BLaER1 treated with 17β-estradiol and CSF1 and Interleukin-3, amounts not matched to agents 10 nM and 100 nM (cell line): Measurements from ENCODE around the gene ECM2.

Experiments
- H3K27ac ChIP-seq, 11 experiments: shearing (Covaris generic); formaldehyde crosslinking; 2 replicates each; pipeline ENCODE4 v1.8.1; 2022
- H3K27me3 ChIP-seq, 11 experiments: shearing (Covaris generic); formaldehyde crosslinking; 2 replicates each; pipeline ENCODE4 v1.8.1; 2022
- H3K36me3 ChIP-seq, 11 experiments: shearing (Covaris generic); formaldehyde crosslinking; 2 replicates each; pipeline ENCODE4 v1.8.1; 2022
- H3K4me1 ChIP-seq, 10 experiments: shearing (Covaris generic); formaldehyde crosslinking; 2 replicates each; pipeline ENCODE4 v1.8.1; 2022
- H3K4me2 ChIP-seq, 11 experiments: shearing (Covaris generic); formaldehyde crosslinking; 2 replicates each; pipeline ENCODE4 v1.8.1; 2022
- H3K4me3 ChIP-seq, 10 experiments: shearing (Covaris generic); formaldehyde crosslinking; 2 replicates each; pipeline ENCODE4 v1.8.1; 2022
- H3K9ac ChIP-seq, 11 experiments: shearing (Covaris generic); formaldehyde crosslinking; 2 replicates each; pipeline ENCODE4 v1.8.1; 2022
- H3K9me3 ChIP-seq, 11 experiments: shearing (Covaris generic); formaldehyde crosslinking; replicated peaks in 1 of 11; 2 replicates each; pipeline ENCODE4 v1.8.1; 2022
- H4K20me1 ChIP-seq, 11 experiments: shearing (Covaris generic); formaldehyde crosslinking; 2 replicates each; pipeline ENCODE4 v1.8.1; 2022
- Cebpa-rat ChIP-seq, 11 experiments: shearing (Covaris generic); IDR thresholded peaks; 2 replicates each; pipeline ENCODE4 v1.8.1; 2022

The ECM2 gene

DNA sequence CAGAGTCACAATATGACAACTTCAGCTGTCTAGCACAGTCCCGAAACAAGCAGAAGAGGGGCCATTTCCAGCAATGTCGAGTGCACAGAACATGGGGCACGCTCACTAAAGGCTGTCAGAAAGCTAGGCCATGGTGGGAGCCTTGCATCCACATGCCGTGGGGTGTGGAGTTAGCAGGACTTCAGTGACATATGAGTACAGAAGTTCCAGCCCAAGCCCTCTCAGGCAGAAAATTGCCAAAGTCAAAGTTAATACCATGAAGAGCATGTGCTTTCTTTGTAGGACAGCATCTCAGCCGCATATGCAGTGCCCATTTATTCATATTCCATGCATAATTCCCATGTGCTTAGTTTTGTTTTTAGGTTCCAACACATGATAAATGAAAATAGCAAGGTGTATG lies 26.7 kb downstream of the ECM2 start:
- peaks cover 0 to 6% (median 0%) of the 10 kb centered on the region in 11 experiments; a peak in 1 of 22 replicates for H3K36me3 ChIP-seq
- no peak overlapping the region for H3K9ac ChIP-seq
- H3K9me3 ChIP-seq: no peaks in the 10 kb centered on the region
- no peak overlapping the region for H3K4me2 ChIP-seq
- no peak overlapping the region for H3K27ac ChIP-seq
- TF ChIP-seq Cebpa-rat (IDR thresholded peaks at IDR 0.05): no peak
- H3K27me3 ChIP-seq: no peaks in the 10 kb centered on the region
- peaks cover 22 to 37% (median 28%) of the 10 kb centered on the region in 10 experiments for H3K4me1 ChIP-seq
- H4K20me1 ChIP-seq: no peaks in the 10 kb centered on the region
- H3K4me3 ChIP-seq: no peak overlapping the region

DNA sequence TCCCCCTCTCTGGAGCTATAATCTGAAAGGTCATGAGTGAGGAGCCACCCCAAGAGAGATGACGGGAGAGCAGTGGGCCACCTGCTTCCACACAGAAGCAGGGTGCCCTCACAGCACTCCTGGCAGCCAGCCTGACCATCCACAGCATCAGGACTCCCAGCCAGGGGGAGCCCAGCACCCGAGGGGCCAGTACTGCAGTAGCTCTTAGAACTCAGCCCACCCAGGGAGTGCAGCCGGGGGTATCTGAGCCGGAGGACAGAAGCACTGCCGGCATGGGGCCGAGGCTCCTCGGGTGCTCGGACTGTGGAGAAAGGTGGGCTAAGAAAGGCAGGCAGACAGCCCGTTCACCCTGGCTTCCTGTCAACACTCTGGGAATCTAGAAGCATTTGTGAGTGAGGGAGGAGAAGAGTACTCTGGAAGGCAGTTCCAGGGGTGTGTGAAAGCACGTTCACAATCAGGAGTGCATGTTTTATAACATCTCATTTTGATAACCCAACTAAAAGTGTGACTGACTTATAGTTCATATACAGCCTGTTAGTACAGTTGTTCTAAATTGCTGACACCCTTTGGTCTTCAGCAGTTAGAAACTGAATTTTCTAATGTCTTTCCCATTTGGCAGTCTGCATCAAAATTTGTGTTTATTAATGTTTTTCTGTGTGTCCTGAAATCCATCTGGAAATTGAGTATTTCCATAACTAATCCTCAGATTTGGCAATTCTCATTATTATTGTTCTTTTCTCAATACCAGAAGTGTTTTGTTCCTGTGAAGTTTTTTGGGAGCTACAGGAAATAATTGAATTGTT lies 27.6 kb downstream of the ECM2 start:
- peaks cover 0 to 6% (median 0%) of the 10 kb centered on the region in 11 experiments; a peak in 1 of 22 replicates for H3K36me3 ChIP-seq
- no peaks in the 10 kb centered on the region for H3K9me3 ChIP-seq
- peaks cover 18 to 37% (median 25%) of the 10 kb centered on the region in 10 experiments for H3K4me1 ChIP-seq
- H3K27ac ChIP-seq: no peak overlapping the region
- H4K20me1 ChIP-seq: no peaks in the 10 kb centered on the region
- no peak overlapping the region for H3K9ac ChIP-seq
- no peak overlapping the region for H3K4me2 ChIP-seq
- TF ChIP-seq Cebpa-rat (IDR thresholded peaks at IDR 0.05): no peak
- no peak overlapping the region for H3K4me3 ChIP-seq
- no peaks in the 10 kb centered on the region for H3K27me3 ChIP-seq

DNA sequence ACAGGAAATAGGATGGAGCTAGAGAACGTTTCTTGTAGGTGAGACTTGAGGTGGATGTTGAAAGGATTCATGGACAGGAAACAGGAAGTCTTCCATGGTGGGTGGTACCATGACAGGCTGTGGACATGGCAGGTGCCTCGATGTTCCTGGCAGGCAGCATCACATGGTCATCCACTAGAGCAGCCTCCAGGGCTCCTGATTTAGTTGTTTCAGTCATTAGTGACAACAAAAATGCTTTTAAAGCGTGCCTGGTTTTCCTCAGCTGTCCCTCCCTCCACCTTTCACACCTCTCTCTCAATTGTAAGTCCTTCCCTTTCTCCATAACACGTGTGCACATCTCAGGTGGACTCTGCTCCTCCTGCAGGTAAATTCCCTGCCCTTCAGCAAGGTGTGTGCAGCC lies 28.3 kb downstream of the ECM2 start:
- Histone ChIP-seq H3K27me3 (no peaks in the 10 kb centered on the region), H3K4me1 (peaks cover 11 to 37% (median 20%) of the 10 kb centered on the region in 10 experiments), H3K36me3 (peaks cover 0 to 6% (median 0%) of the 10 kb centered on the region in 11 experiments; a peak in 1 of 22 replicates), H3K27ac (no peak overlapping the region), H3K4me2 (peak overlapping the region in 1 of 11 experiments; percentile 15; a peak in 1 of 22 replicates), H3K9me3 (no peaks in the 10 kb centered on the region), H3K4me3 (no peak overlapping the region), H3K9ac (no peak overlapping the region), H4K20me1 (no peaks in the 10 kb centered on the region)
- no peak for TF ChIP-seq Cebpa-rat (IDR thresholded peaks at IDR 0.05)

DNA sequence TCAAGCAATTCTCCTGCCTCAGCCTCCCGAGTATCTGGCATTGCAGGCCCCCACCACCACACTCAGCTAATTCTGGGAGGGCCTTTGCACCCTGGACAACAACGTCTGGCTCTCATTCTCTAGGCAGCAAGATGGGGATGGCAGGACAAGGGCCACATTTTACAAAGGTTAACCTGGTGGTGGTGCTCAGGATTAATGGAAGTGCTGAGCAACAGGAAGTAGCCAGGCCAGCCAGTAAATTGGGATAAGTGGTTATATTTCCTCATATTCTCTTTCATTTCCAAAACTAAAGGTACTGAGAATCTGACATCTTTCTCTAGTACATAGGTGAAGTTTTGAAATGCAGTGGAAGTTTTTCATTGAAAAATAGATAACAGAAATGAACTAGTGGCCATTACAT lies 28.8 kb downstream of the ECM2 start:
- H3K27ac ChIP-seq: no peak overlapping the region

DNA sequence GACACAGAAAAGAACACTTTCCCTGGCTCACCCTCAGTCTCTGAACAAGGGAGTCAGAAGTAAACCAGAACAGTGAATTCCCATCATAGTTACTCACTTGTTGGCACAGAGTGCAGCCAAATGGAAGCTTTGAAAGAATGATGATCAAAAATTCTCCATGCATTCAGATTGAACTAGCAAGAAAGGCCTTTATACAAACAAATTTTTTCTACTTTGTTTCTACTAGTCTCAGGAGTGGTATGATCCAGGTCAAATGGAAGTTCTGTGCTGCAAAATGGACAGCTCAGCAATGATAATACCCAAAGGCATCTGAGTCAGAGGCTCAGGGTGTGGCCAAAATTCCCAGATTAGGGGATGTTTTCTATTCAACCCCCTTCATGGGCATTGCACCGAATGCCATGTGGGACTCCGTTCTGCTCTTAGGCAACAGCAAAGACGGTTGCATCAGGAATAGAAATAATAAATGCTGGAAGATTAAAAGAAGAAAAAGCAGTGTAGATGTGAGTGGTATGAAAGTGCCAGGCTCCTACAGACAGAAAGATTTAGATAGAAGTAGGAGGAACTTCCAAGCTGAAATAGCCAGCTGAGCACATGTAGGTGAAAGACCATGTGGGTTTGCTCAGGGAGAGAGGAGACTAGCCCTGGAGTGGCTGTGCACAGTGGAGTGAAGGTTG lies 29.5 kb downstream of the ECM2 start:
- no peak overlapping the region for H3K4me3 ChIP-seq
- no peak overlapping the region; a peak in 1 of 22 replicates for H3K4me2 ChIP-seq
- no peaks in the 10 kb centered on the region for H3K9me3 ChIP-seq
- no peaks in the 10 kb centered on the region for H4K20me1 ChIP-seq
- no peak overlapping the region for H3K27ac ChIP-seq
- H3K27me3 ChIP-seq: no peaks in the 10 kb centered on the region
- no peak for TF ChIP-seq Cebpa-rat (IDR thresholded peaks at IDR 0.05)
- no peak overlapping the region for H3K9ac ChIP-seq
- peaks cover 0 to 6% (median 0%) of the 10 kb centered on the region in 11 experiments; a peak in 2 of 22 replicates for H3K36me3 ChIP-seq
- H3K4me1 ChIP-seq: peaks cover 8 to 30% (median 20%) of the 10 kb centered on the region in 10 experiments

More for the DNA sequence above, 28.8 kb downstream of the ECM2 start:
- H3K9me3 ChIP-seq: no peaks in the 10 kb centered on the region
- no peak overlapping the region for H3K9ac ChIP-seq
- H4K20me1 ChIP-seq: no peaks in the 10 kb centered on the region
- H3K4me2 ChIP-seq: no peak overlapping the region
- no peak overlapping the region for H3K4me3 ChIP-seq
- H3K36me3 ChIP-seq: peaks cover 0 to 6% (median 0%) of the 10 kb centered on the region in 11 experiments; a peak in 1 of 22 replicates
- TF ChIP-seq Cebpa-rat (IDR thresholded peaks at IDR 0.05): no peak
- H3K4me1 ChIP-seq: peaks cover 8 to 36% (median 20%) of the 10 kb centered on the region in 10 experiments
- H3K27me3 ChIP-seq: no peaks in the 10 kb centered on the region

DNA sequence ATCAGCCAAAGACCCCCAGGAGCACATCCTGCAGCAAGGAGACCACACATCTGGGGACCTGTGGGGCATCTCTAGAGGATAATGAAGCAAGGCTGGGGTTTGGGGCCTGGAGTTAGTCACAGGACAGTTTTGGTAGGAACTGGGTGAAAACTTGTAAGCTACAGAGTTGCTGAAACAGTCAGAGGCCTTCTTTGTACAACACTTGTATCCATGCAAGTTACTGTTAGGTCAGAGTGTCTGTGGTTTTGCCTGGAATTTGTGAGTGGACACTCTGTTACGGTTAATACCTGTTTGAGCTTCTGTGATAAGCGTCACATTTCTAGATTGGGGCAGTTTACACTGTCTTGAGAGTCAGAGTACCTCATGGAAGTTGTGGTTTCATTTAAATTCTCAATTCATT lies 30.9 kb downstream of the ECM2 start:
- peaks cover 0 to 6% (median 0%) of the 10 kb centered on the region in 11 experiments; a peak in 2 of 22 replicates for H3K36me3 ChIP-seq
- H3K4me3 ChIP-seq: no peak overlapping the region
- no peaks in the 10 kb centered on the region for H4K20me1 ChIP-seq
- H3K4me2 ChIP-seq: no peak overlapping the region
- H3K27me3 ChIP-seq: no peaks in the 10 kb centered on the region
- H3K9ac ChIP-seq: no peak overlapping the region
- peaks cover 0 to 21% (median 10%) of the 10 kb centered on the region in 10 experiments; a peak in 7 of 20 replicates for H3K4me1 ChIP-seq
- H3K27ac ChIP-seq: no peak overlapping the region
- TF ChIP-seq Cebpa-rat (IDR thresholded peaks at IDR 0.05): no peak
- no peaks in the 10 kb centered on the region for H3K9me3 ChIP-seq

DNA sequence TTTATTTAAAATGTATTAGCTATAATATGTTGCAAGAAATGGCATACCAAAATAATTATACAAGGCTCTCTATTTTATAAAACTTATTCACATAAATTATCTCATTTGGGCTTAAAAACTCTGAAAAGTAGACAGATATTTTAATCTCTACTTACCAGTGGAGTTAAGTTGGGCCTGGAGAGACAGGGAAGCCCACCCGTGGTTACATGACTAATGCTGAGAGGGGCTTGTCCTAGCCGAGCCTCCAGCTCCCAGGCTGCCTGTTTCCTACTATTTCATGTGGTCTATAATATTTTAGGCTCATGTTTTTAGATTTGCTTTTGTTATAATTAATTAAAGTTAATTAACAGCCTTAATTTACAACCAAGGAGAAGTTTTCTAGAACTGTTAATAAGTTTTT lies 32.6 kb downstream of the ECM2 start:
- Histone ChIP-seq H3K36me3 (peaks cover 0 to 4% (median 0%) of the 10 kb centered on the region in 11 experiments; a peak in 2 of 22 replicates), H3K4me1 (peaks cover 0 to 21% (median 10%) of the 10 kb centered on the region in 10 experiments; a peak in 7 of 20 replicates), H3K4me3 (no peak overlapping the region), H3K9me3 (no peaks in the 10 kb centered on the region), H3K27me3 (no peaks in the 10 kb centered on the region), H3K4me2 (peak overlapping the region in 2 of 11 experiments; percentile 23 to 44; a peak in 1 of 22 replicates), H3K9ac (no peak overlapping the region), H4K20me1 (no peaks in the 10 kb centered on the region), H3K27ac (no peak overlapping the region)
- no peak for TF ChIP-seq Cebpa-rat (IDR thresholded peaks at IDR 0.05)

DNA sequence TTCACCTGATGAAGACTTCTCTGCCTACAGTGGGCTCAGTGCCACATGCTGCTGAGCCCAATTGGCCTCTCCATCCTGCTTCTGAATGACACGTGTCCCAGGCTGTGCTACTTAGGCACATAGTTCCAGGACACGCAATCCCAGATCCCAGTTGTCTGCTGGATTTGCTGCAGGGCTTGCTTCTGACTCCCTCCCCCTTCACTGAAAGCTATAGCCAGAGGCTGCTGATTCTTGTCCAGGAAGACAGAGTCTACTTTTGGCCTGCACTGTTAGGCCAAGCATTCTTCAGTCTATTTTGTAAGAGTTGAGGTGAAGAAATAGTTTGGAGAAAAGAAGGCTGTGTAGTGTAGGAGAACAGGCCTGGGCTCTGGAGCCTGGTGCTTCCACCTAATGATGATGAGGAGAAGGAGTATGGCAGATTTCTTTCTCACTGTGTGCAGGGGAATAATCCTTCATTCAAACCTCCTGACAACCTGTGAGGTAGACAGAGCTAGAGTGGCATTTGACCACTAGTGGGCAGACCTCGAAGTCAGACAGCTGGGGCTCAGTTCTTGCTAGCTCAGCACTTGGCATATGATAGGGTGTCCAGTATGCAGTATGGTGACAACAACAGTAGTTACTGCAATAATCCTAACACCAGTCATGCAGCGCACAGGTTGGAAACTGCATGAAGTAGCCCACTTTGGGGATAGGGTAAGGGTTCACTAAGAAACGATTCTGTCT lies 34.0 kb downstream of the ECM2 start:
- H3K36me3 ChIP-seq: no peaks in the 10 kb centered on the region; a peak in 2 of 22 replicates
- H4K20me1 ChIP-seq: no peaks in the 10 kb centered on the region
- no peak overlapping the region for H3K4me3 ChIP-seq
- no peaks in the 10 kb centered on the region for H3K9me3 ChIP-seq
- peaks cover 0 to 16% (median 6%) of the 10 kb centered on the region in 10 experiments; a peak in 6 of 20 replicates for H3K4me1 ChIP-seq
- TF ChIP-seq Cebpa-rat (IDR thresholded peaks at IDR 0.05): no peak
- no peak overlapping the region for H3K4me2 ChIP-seq
- H3K9ac ChIP-seq: no peak overlapping the region
- no peaks in the 10 kb centered on the region for H3K27me3 ChIP-seq
- H3K27ac ChIP-seq: no peak overlapping the region

DNA sequence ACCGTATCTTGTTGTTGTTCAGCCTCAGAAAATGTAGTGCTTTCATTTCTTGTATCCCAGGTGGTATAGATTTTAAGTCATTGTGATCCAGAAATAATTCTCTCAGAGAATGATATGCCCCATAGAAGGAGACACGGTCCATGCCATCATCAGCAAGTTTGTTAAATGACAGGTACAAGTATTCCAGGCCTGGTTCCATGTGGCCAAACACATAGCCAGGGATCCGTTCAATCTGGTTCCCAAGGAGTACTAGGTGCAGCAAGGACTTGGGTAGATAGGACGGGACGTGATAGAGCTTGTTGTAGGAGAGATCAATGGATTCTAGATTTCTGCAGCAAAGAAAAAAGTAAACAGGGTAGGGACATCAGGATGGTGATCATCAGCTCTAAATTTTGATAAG lies 35.1 kb downstream of the ECM2 start:
- Histone ChIP-seq H3K4me1 (peaks cover 0 to 16% (median under 1%) of the 10 kb centered on the region in 10 experiments; a peak in 3 of 20 replicates), H3K36me3 (no peaks in the 10 kb centered on the region; a peak in 2 of 22 replicates), H3K4me3 (no peak overlapping the region), H3K4me2 (no peak overlapping the region), H3K9ac (no peak overlapping the region), H3K27ac (no peak overlapping the region), H4K20me1 (no peaks in the 10 kb centered on the region), H3K27me3 (no peaks in the 10 kb centered on the region), H3K9me3 (no peaks in the 10 kb centered on the region)
- no peak for TF ChIP-seq Cebpa-rat (IDR thresholded peaks at IDR 0.05)
